KMS-11 (cell line): ENCODE data around the gene RTCB.

Experiments used
- H2AFZ ChIP-seq: fragments of 200-600 bp; sonication (generic); 2 replicates; pipeline ENCODE4 v1.6.1; 2016; ENCODE audit warnings: antibody characterized with exemption, mixed run types, low read depth
- H3K27ac ChIP-seq: fragments of 200-600 bp; sonication (generic); 2 replicates; pipeline ENCODE4 v1.6.1; 2016; ENCODE audit warnings: mild to moderate bottlenecking, mixed run types
- H3K27me3 ChIP-seq: fragments of 200-600 bp; sonication (generic); 2 replicates; pipeline ENCODE4 v1.6.1; 2017; ENCODE audit warnings: mild to moderate bottlenecking, low read depth, mixed run types, moderate library complexity; ENCODE audit not compliant: insufficient read depth
- H3K36me3 ChIP-seq: fragments of 200-600 bp; sonication (generic); 2 replicates; pipeline ENCODE4 v1.6.1; 2017; ENCODE audit warnings: mild to moderate bottlenecking, mixed run types; ENCODE audit not compliant: insufficient read depth
- H3K4me1 ChIP-seq: fragments of 200-600 bp; sonication (generic); 2 replicates; pipeline ENCODE4 v1.6.1; 2016; ENCODE audit warnings: mild to moderate bottlenecking, low read depth, mixed run types; ENCODE audit not compliant: poor library complexity, severe bottlenecking
- H3K4me2 ChIP-seq: fragments of 200-600 bp; sonication (generic); 2 replicates; pipeline ENCODE4 v1.7.0; 2016; ENCODE audit warnings: mild to moderate bottlenecking, mixed run types
- H3K4me3 ChIP-seq: fragments of 200-600 bp; sonication (generic); IDR thresholded peaks from 2 replicates; pipeline ENCODE4 v1.6.1; 2017; ENCODE audit warnings: low read depth, low read length, mixed read lengths; ENCODE audit not compliant: insufficient read depth
- H3K79me2 ChIP-seq: fragments of 200-600 bp; sonication (generic); 2 replicates; pipeline ENCODE4 v1.6.1; 2016; ENCODE audit warnings: low read depth, mixed run types; ENCODE audit not compliant: insufficient read depth
- H3K9ac ChIP-seq: fragments of 200-600 bp; sonication (generic); 2 replicates; pipeline ENCODE4 v1.6.1; 2016; ENCODE audit warnings: mild to moderate bottlenecking, mixed run types
- H4K20me1 ChIP-seq: fragments of 200-600 bp; sonication (generic); 2 replicates; pipeline ENCODE4 v1.6.1; 2016; ENCODE audit warnings: mild to moderate bottlenecking, mixed run types; ENCODE audit not compliant: insufficient read depth
- TF ChIP-seq, protein P1 (sequence below): fragments of 200-600 bp; sonication (generic); conservative IDR thresholded peaks from 2 replicates; pipeline ENCODE4 v1.6.1; 2017; ENCODE audit warnings: low read depth, mild to moderate bottlenecking, antibody characterized with exemption, low read length, moderate library complexity, mixed read lengths

The RTCB gene

DNA sequence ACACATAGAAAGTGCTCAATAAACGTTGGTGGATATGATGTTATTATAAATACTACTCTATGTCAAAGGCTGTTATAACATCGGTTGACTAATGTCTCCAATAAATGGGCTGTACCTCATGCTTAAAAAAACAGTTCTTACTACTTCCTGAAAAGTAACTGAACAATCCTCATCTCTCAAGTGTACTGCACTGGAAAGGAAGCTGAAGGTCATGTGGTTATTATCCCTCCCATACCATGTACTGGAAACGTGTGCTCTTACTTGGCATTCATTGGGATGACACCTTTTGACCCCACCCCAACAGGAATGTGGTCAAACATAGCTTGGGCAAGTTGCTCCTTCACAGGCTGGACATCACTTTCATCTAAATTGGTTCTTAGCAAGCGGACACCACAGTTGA lies 10.6 kb downstream of the RTCB start:
- peaks cover 18% of the 10 kb centered on the region; the same call in 1 of the 2 replicates for H3K36me3 ChIP-seq
- H3K4me1 ChIP-seq = peaks cover 17% of the 10 kb centered on the region
- H3K27me3 ChIP-seq = no peaks in the 10 kb centered on the region
- H3K27ac ChIP-seq = no peak overlapping the region
- H3K9ac ChIP-seq = no peak overlapping the region
- H3K4me3 ChIP-seq = no peak overlapping the region
- peaks cover 7% of the 10 kb centered on the region; the same call in 1 of the 2 replicates for H3K79me2 ChIP-seq
- no peak overlapping the region for H3K4me2 ChIP-seq
- TF ChIP-seq, protein P1, sequence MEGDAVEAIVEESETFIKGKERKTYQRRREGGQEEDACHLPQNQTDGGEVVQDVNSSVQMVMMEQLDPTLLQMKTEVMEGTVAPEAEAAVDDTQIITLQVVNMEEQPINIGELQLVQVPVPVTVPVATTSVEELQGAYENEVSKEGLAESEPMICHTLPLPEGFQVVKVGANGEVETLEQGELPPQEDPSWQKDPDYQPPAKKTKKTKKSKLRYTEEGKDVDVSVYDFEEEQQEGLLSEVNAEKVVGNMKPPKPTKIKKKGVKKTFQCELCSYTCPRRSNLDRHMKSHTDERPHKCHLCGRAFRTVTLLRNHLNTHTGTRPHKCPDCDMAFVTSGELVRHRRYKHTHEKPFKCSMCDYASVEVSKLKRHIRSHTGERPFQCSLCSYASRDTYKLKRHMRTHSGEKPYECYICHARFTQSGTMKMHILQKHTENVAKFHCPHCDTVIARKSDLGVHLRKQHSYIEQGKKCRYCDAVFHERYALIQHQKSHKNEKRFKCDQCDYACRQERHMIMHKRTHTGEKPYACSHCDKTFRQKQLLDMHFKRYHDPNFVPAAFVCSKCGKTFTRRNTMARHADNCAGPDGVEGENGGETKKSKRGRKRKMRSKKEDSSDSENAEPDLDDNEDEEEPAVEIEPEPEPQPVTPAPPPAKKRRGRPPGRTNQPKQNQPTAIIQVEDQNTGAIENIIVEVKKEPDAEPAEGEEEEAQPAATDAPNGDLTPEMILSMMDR = no peak
- no peaks in the 10 kb centered on the region for H4K20me1 ChIP-seq
- H2AFZ ChIP-seq = no peak overlapping the region

DNA sequence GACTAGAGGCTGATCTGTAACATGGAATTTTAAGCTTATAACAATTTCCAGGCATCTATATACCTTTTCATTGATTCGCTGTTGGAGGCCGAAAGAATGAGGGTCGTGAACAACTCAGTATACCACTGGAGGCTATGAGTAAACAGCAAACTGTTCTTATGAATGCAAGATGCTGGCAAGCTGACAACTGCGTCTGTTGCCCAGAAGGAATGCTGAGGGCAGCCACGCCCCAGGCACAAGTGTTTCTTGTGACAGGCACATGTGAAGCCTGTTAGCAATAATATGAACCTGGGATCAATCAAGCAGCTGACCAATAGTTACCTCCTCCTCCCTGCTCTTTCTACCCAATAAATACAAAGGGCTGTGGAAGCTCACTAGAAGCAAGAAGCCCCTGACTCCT lies 15.3 kb downstream of the RTCB start:
- no peak overlapping the region for H3K9ac ChIP-seq
- no peak overlapping the region for H3K4me2 ChIP-seq
- TF ChIP-seq, protein P1 = no peak
- no peaks in the 10 kb centered on the region for H3K27me3 ChIP-seq
- no peak overlapping the region for H3K4me3 ChIP-seq
- peaks cover 5% of the 10 kb centered on the region for H3K4me1 ChIP-seq
- no peak overlapping the region for H3K27ac ChIP-seq
- no peak overlapping the region for H2AFZ ChIP-seq
- H4K20me1 ChIP-seq = no peaks in the 10 kb centered on the region
- H3K79me2 ChIP-seq = no peaks in the 10 kb centered on the region
- peaks cover 27% of the 10 kb centered on the region; the same call in 1 of the 2 replicates for H3K36me3 ChIP-seq

DNA sequence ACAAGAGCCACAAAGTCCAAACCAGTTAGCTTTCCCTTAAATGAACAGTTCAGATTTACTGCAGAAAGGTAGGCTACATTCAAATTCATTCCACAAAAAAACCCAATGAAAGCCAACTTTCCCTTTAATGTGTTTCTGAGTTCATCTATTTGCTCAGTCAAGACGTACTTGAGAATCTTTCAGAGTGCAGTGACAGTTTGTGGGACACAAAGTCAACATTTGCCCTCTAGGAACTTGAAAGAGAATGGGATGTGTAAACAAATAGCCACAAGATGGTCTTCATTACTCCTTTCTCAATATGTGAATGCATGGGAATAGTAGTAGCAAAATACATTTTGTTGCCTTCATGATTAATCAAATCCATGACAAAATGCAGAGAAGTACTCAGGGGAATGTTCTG lies 15.8 kb downstream of the RTCB start:
- H3K27me3 ChIP-seq = no peaks in the 10 kb centered on the region
- no peak overlapping the region for H3K9ac ChIP-seq
- H3K79me2 ChIP-seq = no peaks in the 10 kb centered on the region
- no peak overlapping the region for H2AFZ ChIP-seq
- H3K4me3 ChIP-seq = no peak overlapping the region
- TF ChIP-seq, protein P1 = no peak
- H3K36me3 ChIP-seq = peaks cover 27% of the 10 kb centered on the region; the same call in 1 of the 2 replicates
- no peak overlapping the region for H3K4me2 ChIP-seq
- peaks cover 5% of the 10 kb centered on the region for H3K4me1 ChIP-seq
- no peaks in the 10 kb centered on the region for H4K20me1 ChIP-seq
- H3K27ac ChIP-seq = no peak overlapping the region

DNA sequence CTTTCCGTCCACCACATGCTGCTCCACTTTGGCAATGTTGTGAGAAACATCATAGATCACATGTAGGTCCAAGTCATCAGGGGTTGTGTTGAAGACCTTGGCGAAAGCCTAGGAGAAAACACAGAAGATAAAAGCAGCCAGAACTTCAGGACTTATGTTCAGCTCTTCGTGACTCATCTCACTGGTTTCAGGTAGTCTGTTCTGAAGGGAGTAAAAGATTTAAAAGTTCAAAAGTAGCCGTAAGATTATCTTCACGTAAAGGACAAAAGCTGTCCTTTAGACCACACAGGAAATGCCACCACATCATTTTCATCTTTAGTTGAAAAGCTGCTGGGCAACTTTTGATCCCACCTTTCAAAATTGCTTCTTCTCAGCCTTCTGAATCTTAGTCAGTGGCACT lies 16.9 kb downstream of the RTCB start:
- Histone ChIP-seq H3K36me3 (peaks cover 22% of the 10 kb centered on the region; the same call in 1 of the 2 replicates), H3K4me2 (no peak overlapping the region), H3K79me2 (no peaks in the 10 kb centered on the region), H4K20me1 (no peaks in the 10 kb centered on the region), H2AFZ (no peak overlapping the region), H3K4me1 (peaks cover 5% of the 10 kb centered on the region), H3K9ac (no peak overlapping the region), H3K4me3 (no peak overlapping the region), H3K27me3 (no peaks in the 10 kb centered on the region), H3K27ac (no peak overlapping the region)
- TF ChIP-seq, protein P1 = no peak

DNA sequence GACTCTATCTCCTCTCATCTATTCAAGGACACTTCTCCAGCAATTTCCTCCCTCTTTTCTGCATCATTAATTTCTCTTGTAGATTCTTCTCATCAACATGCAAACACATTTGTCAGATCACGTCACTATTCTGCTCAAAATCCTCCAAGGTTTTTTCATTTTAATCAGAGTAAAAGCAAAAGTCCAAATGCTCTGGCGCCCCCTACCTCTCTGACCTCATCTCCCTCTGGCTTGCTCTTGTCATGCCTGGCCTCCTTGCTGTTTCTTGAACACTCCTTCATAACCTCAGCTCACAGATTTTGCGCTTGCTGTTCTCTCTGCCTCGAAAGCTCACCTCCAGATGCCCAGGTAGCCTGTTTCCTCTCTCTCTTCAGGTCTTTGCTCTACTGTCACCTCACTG lies 22.4 kb downstream of the RTCB start:
- Histone ChIP-seq H3K9ac (no peak overlapping the region), H3K4me3 (no peak overlapping the region), H3K4me1 (no peaks in the 10 kb centered on the region), H2AFZ (no peak overlapping the region), H3K79me2 (no peaks in the 10 kb centered on the region), H3K27me3 (no peaks in the 10 kb centered on the region), H3K36me3 (peaks cover 15% of the 10 kb centered on the region), H3K4me2 (no peak overlapping the region), H4K20me1 (no peaks in the 10 kb centered on the region), H3K27ac (no peak overlapping the region)
- TF ChIP-seq, protein P1 = peak; percentile 60
